ENCODE measurements around the gene ARID1B.

The ARID1B gene

DNA sequence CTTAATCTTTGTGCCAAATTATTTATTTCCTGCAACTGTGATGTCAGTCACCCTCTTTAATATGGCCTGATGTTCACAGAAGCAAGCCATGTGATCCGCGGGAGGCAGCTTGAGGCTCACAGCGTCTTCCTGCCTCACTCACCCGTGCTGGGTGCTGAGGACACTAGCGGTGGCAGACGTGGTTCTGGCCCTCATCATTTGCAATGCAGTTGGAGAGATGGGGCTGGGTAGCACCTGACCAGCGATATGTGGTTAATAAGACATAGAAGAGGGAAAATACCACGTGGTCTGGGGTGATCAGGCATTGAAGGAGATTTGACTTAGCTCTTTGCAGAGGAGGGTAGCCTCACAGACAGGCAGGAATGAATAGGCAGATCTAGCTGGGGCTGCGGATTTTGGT lies 281.4 kb downstream of the ARID1B start:
- no peak for DNase-seq
- H2AK5ac ChIP-seq (ENCODE audit: low read length): no peak overlapping the region
- no peak overlapping the region for H2AFZ ChIP-seq (ENCODE audit: insufficient read depth, low read length, poor library complexity)
- H4K12ac ChIP-seq (ENCODE audit: low read depth, low read length): no peak overlapping the region
- peaks cover 0 to 6% of the 10 kb centered on the region in 2 experiments for H3K4me1 ChIP-seq (ENCODE audit: control insufficient read depth in 1 of 2, insufficient read depth in 2 of 2, low read length in 2 of 2)
- no peak overlapping the region for H3K9ac ChIP-seq (ENCODE audit: low read length)
- no peak overlapping the region for H3K23ac ChIP-seq (ENCODE audit: low read length)
- no peak overlapping the region for H4K8ac ChIP-seq (ENCODE audit: low read depth, low read length)
- H3K79me2 ChIP-seq (ENCODE audit: control insufficient read depth, insufficient read depth, low read length, poor library complexity): peaks cover 3% of the 10 kb centered on the region
- H3K79me1 ChIP-seq (ENCODE audit: low read length): no peaks in the 10 kb centered on the region
- no peak overlapping the region for H2BK120ac ChIP-seq (ENCODE audit: insufficient read depth, low read length, poor library complexity)
- no CpG with 5 or more reads among the region's 9 CpGs for WGBS (ENCODE audit: extremely low coverage, insufficient coverage, insufficient read length)
- no peak overlapping the region for H3K14ac ChIP-seq (ENCODE audit: low read length)
- H3K4me2 ChIP-seq (ENCODE audit: low read length): no peak overlapping the region
- H2BK12ac ChIP-seq (ENCODE audit: low read length): no peak overlapping the region
- H3K36me3 ChIP-seq (ENCODE audit: control insufficient read depth in 1 of 2, insufficient read depth in 2 of 2, low read length in 2 of 2): peaks cover 2% of the 10 kb centered on the region in 2 experiments
- no peak overlapping the region for H3K18ac ChIP-seq (ENCODE audit: low read length)
- H4K91ac ChIP-seq (ENCODE audit: low read depth, low read length): no peak overlapping the region
- H3K27ac ChIP-seq (ENCODE audit: low read depth, low read length): no peak overlapping the region
- no peak overlapping the region for H3K4me3 ChIP-seq (ENCODE audit: low read depth, low read length)
- H3K9me3 ChIP-seq (ENCODE audit: insufficient read depth, low read depth, low read length): peaks cover 2% of the 10 kb centered on the region
- H2BK5ac ChIP-seq (ENCODE audit: low read depth, low read length, poor library complexity): no peak overlapping the region
- H3K27me3 ChIP-seq (ENCODE audit: insufficient read depth, low read length): no peaks in the 10 kb centered on the region
- no peak overlapping the region for H3K4ac ChIP-seq (ENCODE audit: low read depth, low read length)

DNA sequence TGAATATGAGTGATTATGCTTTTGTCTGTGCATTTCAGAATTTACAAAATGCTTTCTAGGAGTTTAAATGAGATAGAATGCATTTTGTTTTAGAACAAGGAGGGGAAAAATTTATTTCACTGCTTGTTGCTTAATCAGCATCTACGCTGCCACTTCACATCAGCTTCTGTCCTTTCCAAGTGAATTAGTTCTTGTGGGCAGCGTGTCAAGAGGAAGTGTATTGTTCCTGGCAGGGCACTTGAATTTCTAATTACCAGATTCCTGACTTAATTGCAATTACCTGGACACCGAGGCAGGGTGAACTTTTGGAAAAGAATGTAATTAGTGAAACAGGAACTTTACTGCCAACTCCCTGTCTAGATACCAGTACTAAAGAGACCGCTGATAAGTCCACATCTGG lies 282.6 kb downstream of the ARID1B start:
- H3K36me3 ChIP-seq (ENCODE audit: control insufficient read depth in 1 of 2, insufficient read depth in 2 of 2, low read length in 2 of 2): peaks cover 2 to 3% of the 10 kb centered on the region in 2 experiments
- H3K9ac ChIP-seq (ENCODE audit: low read length): no peak overlapping the region
- no peak overlapping the region for H3K4me2 ChIP-seq (ENCODE audit: low read length)
- no peak overlapping the region for H4K12ac ChIP-seq (ENCODE audit: low read depth, low read length)
- H3K27me3 ChIP-seq (ENCODE audit: insufficient read depth, low read length): no peaks in the 10 kb centered on the region
- no peak overlapping the region for H3K23ac ChIP-seq (ENCODE audit: low read length)
- H3K9me3 ChIP-seq (ENCODE audit: insufficient read depth, low read depth, low read length): peaks cover 2% of the 10 kb centered on the region
- no peak overlapping the region for H4K91ac ChIP-seq (ENCODE audit: low read depth, low read length)
- no peak overlapping the region for H2BK120ac ChIP-seq (ENCODE audit: insufficient read depth, low read length, poor library complexity)
- H2BK5ac ChIP-seq (ENCODE audit: low read depth, low read length, poor library complexity): no peak overlapping the region
- H3K4ac ChIP-seq (ENCODE audit: low read depth, low read length): no peak overlapping the region
- no peak overlapping the region for H4K8ac ChIP-seq (ENCODE audit: low read depth, low read length)
- no peak overlapping the region for H3K14ac ChIP-seq (ENCODE audit: low read length)
- no peak overlapping the region for H3K27ac ChIP-seq (ENCODE audit: low read depth, low read length)
- H3K79me2 ChIP-seq (ENCODE audit: control insufficient read depth, insufficient read depth, low read length, poor library complexity): peaks cover 3% of the 10 kb centered on the region
- H3K4me1 ChIP-seq (ENCODE audit: control insufficient read depth in 1 of 2, insufficient read depth in 2 of 2, low read length in 2 of 2): peaks cover 5 to 12% of the 10 kb centered on the region in 2 experiments
- H3K18ac ChIP-seq (ENCODE audit: low read length): no peak overlapping the region
- H2AFZ ChIP-seq (ENCODE audit: insufficient read depth, low read length, poor library complexity): no peak overlapping the region
- no peak overlapping the region for H3K4me3 ChIP-seq (ENCODE audit: low read depth, low read length)
- H2BK12ac ChIP-seq (ENCODE audit: low read length): no peak overlapping the region
- WGBS (ENCODE audit: extremely low coverage, insufficient coverage, insufficient read length): no CpG with 5 or more reads among the region's 4 CpGs
- no peak for DNase-seq
- H3K79me1 ChIP-seq (ENCODE audit: low read length): no peaks in the 10 kb centered on the region
- no peak overlapping the region for H2AK5ac ChIP-seq (ENCODE audit: low read length)

DNA sequence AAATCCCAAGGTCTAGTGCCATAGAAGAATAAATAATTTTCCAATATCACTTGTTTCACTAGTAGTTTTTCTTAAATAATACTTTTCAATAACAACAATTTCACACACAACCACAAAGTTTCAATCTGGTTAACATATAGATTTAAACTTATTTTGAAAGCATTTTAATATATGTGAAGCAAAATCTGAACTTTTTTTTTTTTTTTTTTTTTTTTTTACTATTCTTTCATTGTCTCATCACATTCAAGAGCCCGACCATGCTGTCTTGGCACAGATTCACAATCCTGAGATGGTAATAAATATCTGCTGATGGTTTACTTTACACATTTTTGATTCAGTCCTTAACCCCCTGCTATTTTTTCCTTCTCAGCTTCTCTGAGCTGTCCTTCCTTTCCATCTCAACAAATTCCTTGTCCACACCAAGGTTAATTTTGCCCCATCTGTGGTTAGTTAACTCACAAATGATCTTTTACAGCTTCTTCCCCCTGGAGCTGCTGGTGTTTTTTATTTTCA lies 283.3 kb downstream of the ARID1B start:
- no peak for DNase-seq
- Histone ChIP-seq H3K4ac (ENCODE audit: low read depth, low read length) (no peak overlapping the region), H3K79me1 (ENCODE audit: low read length) (no peaks in the 10 kb centered on the region), H4K91ac (ENCODE audit: low read depth, low read length) (no peak overlapping the region), H3K27me3 (ENCODE audit: insufficient read depth, low read length) (no peaks in the 10 kb centered on the region), H3K4me1 (ENCODE audit: control insufficient read depth in 1 of 2, insufficient read depth in 2 of 2, low read length in 2 of 2) (peaks cover 5 to 12% of the 10 kb centered on the region in 2 experiments), H2BK5ac (ENCODE audit: low read depth, low read length, poor library complexity) (no peak overlapping the region), H3K4me3 (ENCODE audit: low read depth, low read length) (no peak overlapping the region), H3K79me2 (ENCODE audit: control insufficient read depth, insufficient read depth, low read length, poor library complexity) (peaks cover 3% of the 10 kb centered on the region), H3K18ac (ENCODE audit: low read length) (peak overlapping the region; percentile 75), H3K36me3 (ENCODE audit: control insufficient read depth in 1 of 2, insufficient read depth in 2 of 2, low read length in 2 of 2) (peaks cover 2 to 3% of the 10 kb centered on the region in 2 experiments), H2AK5ac (ENCODE audit: low read length) (no peak overlapping the region), H3K4me2 (ENCODE audit: low read length) (no peak overlapping the region), H3K23ac (ENCODE audit: low read length) (no peak overlapping the region), H2BK12ac (ENCODE audit: low read length) (no peak overlapping the region), H4K8ac (ENCODE audit: low read depth, low read length) (no peak overlapping the region), H3K14ac (ENCODE audit: low read length) (no peak overlapping the region), H2AFZ (ENCODE audit: insufficient read depth, low read length, poor library complexity) (no peak overlapping the region), H3K9me3 (ENCODE audit: insufficient read depth, low read depth, low read length) (peaks cover 2% of the 10 kb centered on the region), H2BK120ac (ENCODE audit: insufficient read depth, low read length, poor library complexity) (no peak overlapping the region), H4K12ac (ENCODE audit: low read depth, low read length) (no peak overlapping the region), H3K27ac (ENCODE audit: low read depth, low read length) (no peak overlapping the region), H3K9ac (ENCODE audit: low read length) (no peak overlapping the region)
- no CpG with 5 or more reads among the region's 1 CpG for WGBS (ENCODE audit: extremely low coverage, insufficient coverage, insufficient read length)

DNA sequence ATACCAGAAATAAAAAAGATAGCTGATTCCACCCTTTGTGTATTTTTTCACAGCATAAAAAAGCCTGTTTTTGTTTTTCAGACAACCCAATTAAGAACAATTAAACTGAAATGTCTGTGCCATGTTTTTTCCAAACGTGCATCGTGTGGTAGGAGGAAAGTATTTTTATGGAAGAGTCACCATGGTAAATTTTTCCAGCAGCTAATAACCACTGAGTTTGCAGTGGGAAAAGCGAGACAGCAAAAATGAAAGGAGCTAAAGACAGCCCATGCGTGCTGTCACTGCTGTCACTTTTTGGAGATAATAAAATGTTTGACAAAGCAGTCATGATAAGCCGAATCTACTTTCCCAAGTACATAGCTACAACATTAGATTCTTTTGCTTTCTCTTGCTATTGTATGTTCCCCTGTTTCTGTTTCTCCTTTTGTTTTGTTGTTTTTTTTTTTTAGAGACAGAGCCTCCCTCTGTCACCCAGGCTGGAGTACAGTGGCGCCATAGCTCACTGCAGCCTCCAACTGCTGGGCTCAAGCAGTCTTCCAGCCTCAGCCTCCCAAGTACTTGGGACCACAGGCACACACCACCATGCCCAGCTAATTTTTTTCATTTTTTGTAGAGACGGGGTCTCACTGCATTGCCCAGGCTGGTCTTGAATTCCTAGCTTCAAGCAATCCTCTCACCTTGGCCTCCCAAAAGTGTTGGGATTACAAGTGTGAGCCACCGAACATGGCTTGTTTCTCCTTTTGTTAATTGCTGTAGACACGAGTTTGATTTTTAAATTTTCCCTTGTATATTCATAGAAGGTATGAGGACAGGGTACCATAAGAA lies 284.8 kb downstream of the ARID1B start:
- H3K27me3 ChIP-seq (ENCODE audit: insufficient read depth, low read length): no peaks in the 10 kb centered on the region

More for the DNA sequence above, 284.8 kb downstream of the ARID1B start:
- no peak overlapping the region for H4K8ac ChIP-seq (ENCODE audit: low read depth, low read length)
- no peak overlapping the region for H2AK5ac ChIP-seq (ENCODE audit: low read length)
- H2BK12ac ChIP-seq (ENCODE audit: low read length): no peak overlapping the region
- H3K4ac ChIP-seq (ENCODE audit: low read depth, low read length): no peak overlapping the region
- H3K4me3 ChIP-seq (ENCODE audit: low read depth, low read length): no peak overlapping the region
- no peak overlapping the region for H3K18ac ChIP-seq (ENCODE audit: low read length)
- H3K4me1 ChIP-seq (ENCODE audit: control insufficient read depth in 1 of 2, insufficient read depth in 2 of 2, low read length in 2 of 2): peaks cover 5 to 12% of the 10 kb centered on the region in 2 experiments
- no peak overlapping the region for H3K14ac ChIP-seq (ENCODE audit: low read length)
- H3K23ac ChIP-seq (ENCODE audit: low read length): no peak overlapping the region
- peaks cover 2 to 3% of the 10 kb centered on the region in 2 experiments for H3K36me3 ChIP-seq (ENCODE audit: control insufficient read depth in 1 of 2, insufficient read depth in 2 of 2, low read length in 2 of 2)
- H3K9ac ChIP-seq (ENCODE audit: low read length): no peak overlapping the region
- no peak overlapping the region for H3K4me2 ChIP-seq (ENCODE audit: low read length)
- no peak overlapping the region for H4K91ac ChIP-seq (ENCODE audit: low read depth, low read length)
- DNase-seq: no peak
- no peak overlapping the region for H4K12ac ChIP-seq (ENCODE audit: low read depth, low read length)
- H3K79me2 ChIP-seq (ENCODE audit: control insufficient read depth, insufficient read depth, low read length, poor library complexity): peaks cover 3% of the 10 kb centered on the region
- H2AFZ ChIP-seq (ENCODE audit: insufficient read depth, low read length, poor library complexity): no peak overlapping the region
- no peak overlapping the region for H2BK5ac ChIP-seq (ENCODE audit: low read depth, low read length, poor library complexity)
- WGBS (ENCODE audit: extremely low coverage, insufficient coverage, insufficient read length): no CpG with 5 or more reads among the region's 9 CpGs
- no peak overlapping the region for H3K27ac ChIP-seq (ENCODE audit: low read depth, low read length)
- H3K79me1 ChIP-seq (ENCODE audit: low read length): no peaks in the 10 kb centered on the region
- no peak overlapping the region for H2BK120ac ChIP-seq (ENCODE audit: insufficient read depth, low read length, poor library complexity)
- no peaks in the 10 kb centered on the region for H3K9me3 ChIP-seq (ENCODE audit: insufficient read depth, low read depth, low read length)

Measured in trophoblast cell (in vitro differentiated cells and primary cell).